GM23338 (cell line): ENCODE measurements around the gene TMEM11.

Experiments
- CREB1 ChIP-seq: fragments of 250-450 bp; sonication (Bioruptor Pico); IDR thresholded peaks from 2 replicates; pipeline ENCODE4 v1.5.0; 2020; ENCODE audit warnings: low read depth, mild to moderate bottlenecking, moderate library complexity
- POLR2AphosphoS5 ChIP-seq: IDR thresholded peaks from 2 replicates; pipeline ENCODE4 v1.6.1; 2016; ENCODE audit warnings: antibody characterized with exemption, low read depth
- TF ChIP-seq, protein P1 (sequence below), 2 experiments: fragments of 200-600 bp in 1 of 2; sonication (generic) in 1 of 2; conservative IDR thresholded peaks; 2 replicates each; pipeline versions ENCODE4 v1.5.1 to v1.6.1; 2016 to 2017; ENCODE audit warnings: antibody characterized with exemption in 2 of 2, low read depth in 2 of 2, mild to moderate bottlenecking in 2 of 2, moderate library complexity in 1 of 2

DNA sequence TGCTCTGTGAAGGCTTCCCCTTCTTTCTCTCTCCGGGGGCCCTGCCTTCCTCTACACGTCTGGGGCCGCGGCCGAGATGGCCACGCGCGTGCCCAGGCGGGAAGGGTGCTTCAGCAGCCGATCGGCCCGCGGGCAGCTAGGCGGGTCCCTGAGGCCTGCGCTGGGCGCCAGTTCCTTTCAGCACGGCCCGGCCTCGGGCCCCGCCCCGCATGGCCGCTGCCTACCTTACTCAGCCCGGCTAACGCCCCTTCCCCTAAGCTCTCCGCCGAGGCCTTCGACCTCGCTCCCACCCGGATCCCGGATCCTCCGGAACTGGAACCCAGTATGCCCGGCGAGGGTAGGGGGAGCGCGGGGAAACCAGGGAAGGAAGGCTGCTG lies 335 bp downstream of the TMEM11 start:
- TF ChIP-seq, protein P1, sequence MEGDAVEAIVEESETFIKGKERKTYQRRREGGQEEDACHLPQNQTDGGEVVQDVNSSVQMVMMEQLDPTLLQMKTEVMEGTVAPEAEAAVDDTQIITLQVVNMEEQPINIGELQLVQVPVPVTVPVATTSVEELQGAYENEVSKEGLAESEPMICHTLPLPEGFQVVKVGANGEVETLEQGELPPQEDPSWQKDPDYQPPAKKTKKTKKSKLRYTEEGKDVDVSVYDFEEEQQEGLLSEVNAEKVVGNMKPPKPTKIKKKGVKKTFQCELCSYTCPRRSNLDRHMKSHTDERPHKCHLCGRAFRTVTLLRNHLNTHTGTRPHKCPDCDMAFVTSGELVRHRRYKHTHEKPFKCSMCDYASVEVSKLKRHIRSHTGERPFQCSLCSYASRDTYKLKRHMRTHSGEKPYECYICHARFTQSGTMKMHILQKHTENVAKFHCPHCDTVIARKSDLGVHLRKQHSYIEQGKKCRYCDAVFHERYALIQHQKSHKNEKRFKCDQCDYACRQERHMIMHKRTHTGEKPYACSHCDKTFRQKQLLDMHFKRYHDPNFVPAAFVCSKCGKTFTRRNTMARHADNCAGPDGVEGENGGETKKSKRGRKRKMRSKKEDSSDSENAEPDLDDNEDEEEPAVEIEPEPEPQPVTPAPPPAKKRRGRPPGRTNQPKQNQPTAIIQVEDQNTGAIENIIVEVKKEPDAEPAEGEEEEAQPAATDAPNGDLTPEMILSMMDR (conservative IDR thresholded peaks at IDR 0.05; ENCODE audit: low read depth in 2 of 2) = no peak
- no peak for TF ChIP-seq CREB1 (CRISPR knock-in tag)
- TF ChIP-seq POLR2AphosphoS5 = no peak
